Activated CD8-positive, alpha-beta T cell treated with anti-CD3 and anti-CD28 coated beads for 36 hours (primary cell): ENCODE results near the gene SHOC1. TPM values are rescaled to one million over a fixed set of nuclear protein-coding genes. Genes with fewer than 3 reads are reported as not detected.

Source experiments
- ATAC-seq: fragments of 200-7000 bp; cut with Tn5 transposase; one replicate; pipeline ENCODE4 v1.10.0; 2021; ENCODE audit warnings: mild to moderate bottlenecking, moderate library complexity
- CTCF ChIA-PET: fragments of 350-600 bp; sonication (Branson Sonifier 250); formaldehyde crosslinking; loops from one replicate; lab custom pipeline; 2021; ENCODE audit warnings: antibody characterized with exemption; lab: Charles Lee
- POLR2A ChIA-PET: fragments of 350-600 bp; sonication (Branson Sonifier 250); formaldehyde crosslinking; loops from one replicate; lab custom pipeline; 2021; ENCODE audit warnings: antibody characterized with exemption; lab: Charles Lee
- DNase-seq: peaks from one replicate; pipeline ENCODE4 v3.0.0-alpha.2; 2020
- H3K27ac Mint-ChIP-seq: one replicate; pipeline ENCODE4 v1.8.0; 2021; ENCODE audit warnings: mild to moderate bottlenecking, mixed read lengths
- H3K27me3 Mint-ChIP-seq: one replicate; pipeline ENCODE4 v1.8.0; 2021; ENCODE audit warnings: mixed read lengths
- H3K36me3 Mint-ChIP-seq: one replicate; pipeline ENCODE4 v1.8.0; 2021; ENCODE audit warnings: low read depth, mixed read lengths
- H3K4me1 Mint-ChIP-seq: one replicate; pipeline ENCODE4 v1.8.0; 2021; ENCODE audit warnings: low read depth, mixed read lengths
- H3K4me3 Mint-ChIP-seq: one replicate; pipeline ENCODE4 v1.8.0; 2021; ENCODE audit warnings: mild to moderate bottlenecking, moderate library complexity, mixed read lengths
- H3K9me3 Mint-ChIP-seq: one replicate; pipeline ENCODE4 v1.8.0; 2021; ENCODE audit warnings: mixed read lengths
- intact Hi-C: fragments of 100-400 bp; cut with micrococcal nuclease; formaldehyde crosslinking; loops from one replicate; pipeline ENCODE4 v1.10.0; 2022
- total RNA-seq, 2 experiments: library from RNA; stranded (reverse); gene quantifications; one replicate each; pipeline ENCODE4 v1.2.3, GENCODE V29; 2021
- TF ChIP-seq, protein P1 (sequence below): fragments of 200-600 bp; IDR thresholded peaks from one replicate; pipeline ENCODE4 v1.8.0; 2022; ENCODE audit warnings: antibody characterized with exemption, mild to moderate bottlenecking

Gene SHOC1
- total RNA-seq, 2 experiments from 2014 or later: not detected

GRCh38 chr9:111762556-111762955 lies 32.2 kb downstream of the SHOC1 start:
- TF ChIP-seq, protein P1, sequence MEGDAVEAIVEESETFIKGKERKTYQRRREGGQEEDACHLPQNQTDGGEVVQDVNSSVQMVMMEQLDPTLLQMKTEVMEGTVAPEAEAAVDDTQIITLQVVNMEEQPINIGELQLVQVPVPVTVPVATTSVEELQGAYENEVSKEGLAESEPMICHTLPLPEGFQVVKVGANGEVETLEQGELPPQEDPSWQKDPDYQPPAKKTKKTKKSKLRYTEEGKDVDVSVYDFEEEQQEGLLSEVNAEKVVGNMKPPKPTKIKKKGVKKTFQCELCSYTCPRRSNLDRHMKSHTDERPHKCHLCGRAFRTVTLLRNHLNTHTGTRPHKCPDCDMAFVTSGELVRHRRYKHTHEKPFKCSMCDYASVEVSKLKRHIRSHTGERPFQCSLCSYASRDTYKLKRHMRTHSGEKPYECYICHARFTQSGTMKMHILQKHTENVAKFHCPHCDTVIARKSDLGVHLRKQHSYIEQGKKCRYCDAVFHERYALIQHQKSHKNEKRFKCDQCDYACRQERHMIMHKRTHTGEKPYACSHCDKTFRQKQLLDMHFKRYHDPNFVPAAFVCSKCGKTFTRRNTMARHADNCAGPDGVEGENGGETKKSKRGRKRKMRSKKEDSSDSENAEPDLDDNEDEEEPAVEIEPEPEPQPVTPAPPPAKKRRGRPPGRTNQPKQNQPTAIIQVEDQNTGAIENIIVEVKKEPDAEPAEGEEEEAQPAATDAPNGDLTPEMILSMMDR: no peak
- Mint-ChIP-seq H3K27me3 (no peaks in the 10 kb centered on the region), H3K27ac (no peak overlapping the region), H3K4me3 (no peak overlapping the region), H3K36me3 (peaks cover 6% of the 10 kb centered on the region), H3K4me1 (peaks cover 4% of the 10 kb centered on the region), H3K9me3 (peaks cover 11% of the 10 kb centered on the region)
- no peak for DNase-seq
- POLR2A ChIA-PET: no interaction called here
- ATAC-seq: no peak
- intact Hi-C loops: loop anchor here (5.0 to 10.0 kb wide), 2 partner anchors 152 to 310 kb away; no protein-coding TSS in a partner anchor
- CTCF ChIA-PET: interaction anchor here (8.8 kb wide), 1 partner anchor 311 kb away, joined by 122 read pairs; no protein-coding TSS in a partner anchor

- peak; percentile 68 for DNase-seq
- ATAC-seq: peak; percentile 60
- ChIA-PET POLR2A (interaction anchor here (1.0 kb wide), 1 partner anchor 314 kb away, joined by 4 read pairs; no protein-coding TSS in a partner anchor), CTCF (interaction anchor here (0.6 to 8.8 kb wide), 25 partner anchors 9 to 600 kb away, joined by 3 to 122 read pairs (median 4); no protein-coding TSS in a partner anchor)
- TF ChIP-seq, protein P1: peak; percentile 76
- intact Hi-C loops: loop anchor here (5.0 to 10.0 kb wide), 2 partner anchors 155 to 312 kb away; no protein-coding TSS in a partner anchor
- H3K9me3 Mint-ChIP-seq: no peaks in the 10 kb centered on the region
- H3K27ac Mint-ChIP-seq: no peak overlapping the region
- H3K27me3 Mint-ChIP-seq: no peaks in the 10 kb centered on the region
- H3K36me3 Mint-ChIP-seq: no peaks in the 10 kb centered on the region
- H3K4me3 Mint-ChIP-seq: no peak overlapping the region
- H3K4me1 Mint-ChIP-seq: peaks cover 4% of the 10 kb centered on the region
Measured at GRCh38 chr9:111759762-111760639, 34.7 kb downstream of the SHOC1 start.

- intact Hi-C loops: no loop called here
- Mint-ChIP-seq H3K4me3 (no peak overlapping the region), H3K27ac (no peak overlapping the region), H3K9me3 (peaks cover 16% of the 10 kb centered on the region), H3K4me1 (no peaks in the 10 kb centered on the region), H3K36me3 (peaks cover 13% of the 10 kb centered on the region), H3K27me3 (no peaks in the 10 kb centered on the region)
- ChIA-PET POLR2A (no interaction called here), CTCF (interaction anchor here (8.8 kb wide), 1 partner anchor 319 kb away, joined by 122 read pairs; no protein-coding TSS in a partner anchor)
- no peak for DNase-seq
- no peak for ATAC-seq
- TF ChIP-seq, protein P1: no peak
Measured at GRCh38 chr9:111754800-111755199, 39.9 kb downstream of the SHOC1 start.

GRCh38 chr9:111752455-111752854 lies 42.3 kb downstream of the SHOC1 start:
- DNase-seq (no peak), ATAC-seq (no peak)
- ChIA-PET CTCF (interaction anchor here (1.2 to 2.0 kb wide), 3 partner anchors 24 to 323 kb away, joined by 3 to 8 read pairs (median 4); no protein-coding TSS in a partner anchor), POLR2A (interaction anchor here (0.8 kb wide), 1 partner anchor 336 kb away, joined by 4 read pairs; no protein-coding TSS in a partner anchor)
- Mint-ChIP-seq H3K27ac (no peak overlapping the region), H3K27me3 (no peaks in the 10 kb centered on the region), H3K9me3 (peaks cover 16% of the 10 kb centered on the region), H3K36me3 (peaks cover 13% of the 10 kb centered on the region), H3K4me3 (no peak overlapping the region), H3K4me1 (no peaks in the 10 kb centered on the region)
- intact Hi-C loops: no loop called here
- TF ChIP-seq, protein P1: no peak

Other genes with a start within 250 kb of the SHOC1 start
- 1 to 10 TPM; 1.7 to 1.8 TPM for gene PTGR1, start 195.3 kb downstream of the SHOC1 start, total RNA-seq
- gene DNAJC25, start 163.6 kb downstream of the SHOC1 start, total RNA-seq: 10 to 100 TPM in 1 of 2 experiments, 1 to 10 TPM in 1; 9.6 to 11.0 TPM
- 10 to 100 TPM; 14.3 to 17.2 TPM for gene GNG10, start 133.3 kb downstream of the SHOC1 start, total RNA-seq
- gene UGCG, start 101.9 kb upstream of the SHOC1 start, total RNA-seq: 10 to 100 TPM; 13.5 to 14.3 TPM